ENCODE data around the gene BARX2. TPM values are rescaled to one million over a fixed set of nuclear protein-coding genes. Genes with fewer than 3 reads are reported as not detected.

BARX2 gene
- total RNA-seq, 4 donors from 2014 or later = 11.1 to 31.8 (median 23.2) TPM

DNA sequence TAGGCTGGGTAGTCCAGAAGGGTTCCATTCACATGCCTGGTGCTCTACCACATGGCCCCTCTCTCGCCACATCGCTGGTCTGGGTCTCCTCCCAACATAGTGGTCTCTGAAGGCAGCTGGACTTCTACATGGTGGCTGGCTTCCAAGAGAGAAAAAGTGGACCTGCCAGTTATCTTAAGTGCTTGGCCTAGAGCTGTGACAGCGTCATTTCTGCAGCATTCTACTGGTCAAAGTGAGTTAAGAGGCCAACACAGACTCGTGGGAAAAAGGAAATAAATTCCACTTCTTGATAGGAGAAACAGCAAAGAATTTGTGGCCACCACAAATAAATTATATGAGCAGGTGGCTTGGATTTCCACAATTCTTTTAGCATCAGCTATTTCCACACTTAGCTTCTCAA is 21.0 kb upstream of the BARX2 start:
- WGBS = 78% methylated on average over 4 of the region's 4 CpGs
- H3K27ac ChIP-seq = no peak overlapping the region
- H3K27me3 ChIP-seq = no peaks in the 10 kb centered on the region
- H3K4me3 ChIP-seq = no peak overlapping the region
- H3K36me3 ChIP-seq = no peaks in the 10 kb centered on the region
- H3K9me3 ChIP-seq = peaks cover 5% of the 10 kb centered on the region
- TF ChIP-seq POLR2A (IDR thresholded peaks at IDR 0.05) (no peak), EP300 (IDR thresholded peaks at IDR 0.05) (no peak), POLR2AphosphoS5 (IDR thresholded peaks at IDR 0.05) (no peak)
- TF ChIP-seq, protein P1, sequence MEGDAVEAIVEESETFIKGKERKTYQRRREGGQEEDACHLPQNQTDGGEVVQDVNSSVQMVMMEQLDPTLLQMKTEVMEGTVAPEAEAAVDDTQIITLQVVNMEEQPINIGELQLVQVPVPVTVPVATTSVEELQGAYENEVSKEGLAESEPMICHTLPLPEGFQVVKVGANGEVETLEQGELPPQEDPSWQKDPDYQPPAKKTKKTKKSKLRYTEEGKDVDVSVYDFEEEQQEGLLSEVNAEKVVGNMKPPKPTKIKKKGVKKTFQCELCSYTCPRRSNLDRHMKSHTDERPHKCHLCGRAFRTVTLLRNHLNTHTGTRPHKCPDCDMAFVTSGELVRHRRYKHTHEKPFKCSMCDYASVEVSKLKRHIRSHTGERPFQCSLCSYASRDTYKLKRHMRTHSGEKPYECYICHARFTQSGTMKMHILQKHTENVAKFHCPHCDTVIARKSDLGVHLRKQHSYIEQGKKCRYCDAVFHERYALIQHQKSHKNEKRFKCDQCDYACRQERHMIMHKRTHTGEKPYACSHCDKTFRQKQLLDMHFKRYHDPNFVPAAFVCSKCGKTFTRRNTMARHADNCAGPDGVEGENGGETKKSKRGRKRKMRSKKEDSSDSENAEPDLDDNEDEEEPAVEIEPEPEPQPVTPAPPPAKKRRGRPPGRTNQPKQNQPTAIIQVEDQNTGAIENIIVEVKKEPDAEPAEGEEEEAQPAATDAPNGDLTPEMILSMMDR (IDR thresholded peaks at IDR 0.05) = no peak
- no peak for DNase-seq (ENCODE audit: low spot score in 2 of 2)
- H3K4me1 ChIP-seq = no peaks in the 10 kb centered on the region

DNA sequence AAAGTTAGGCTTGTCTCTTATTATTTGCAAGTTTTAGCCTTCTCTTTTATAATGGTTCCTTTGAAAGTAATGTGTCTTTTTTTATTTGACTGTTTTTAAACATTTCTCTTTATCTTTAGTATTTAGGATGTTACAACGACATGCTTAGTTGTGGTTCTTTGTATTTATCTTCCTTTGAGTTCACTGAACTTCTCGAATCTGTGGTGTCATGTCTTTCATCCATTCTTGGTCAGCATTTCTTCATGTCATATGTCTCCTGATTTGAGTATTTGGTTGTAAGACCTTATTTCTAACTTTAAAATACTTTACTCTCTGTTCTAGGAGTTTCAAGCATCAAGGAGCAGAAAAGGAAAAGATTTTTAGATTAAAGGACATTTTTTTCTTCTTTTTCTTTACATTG is 15.9 kb upstream of the BARX2 start:
- no peak for TF ChIP-seq POLR2AphosphoS5 (IDR thresholded peaks at IDR 0.05)
- TF ChIP-seq, protein P1 (IDR thresholded peaks at IDR 0.05) = no peak
- no peak for TF ChIP-seq EP300 (IDR thresholded peaks at IDR 0.05)
- peaks cover 4% of the 10 kb centered on the region for H3K4me1 ChIP-seq
- peaks cover 12% of the 10 kb centered on the region for H3K9me3 ChIP-seq
- 82% methylated on average over 2 of the region's 2 CpGs for WGBS
- no peak for DNase-seq (ENCODE audit: low spot score in 2 of 2)
- H3K4me3 ChIP-seq = no peak overlapping the region
- no peak overlapping the region for H3K27ac ChIP-seq
- H3K36me3 ChIP-seq = no peaks in the 10 kb centered on the region
- peaks cover 20% of the 10 kb centered on the region for H3K27me3 ChIP-seq

DNA sequence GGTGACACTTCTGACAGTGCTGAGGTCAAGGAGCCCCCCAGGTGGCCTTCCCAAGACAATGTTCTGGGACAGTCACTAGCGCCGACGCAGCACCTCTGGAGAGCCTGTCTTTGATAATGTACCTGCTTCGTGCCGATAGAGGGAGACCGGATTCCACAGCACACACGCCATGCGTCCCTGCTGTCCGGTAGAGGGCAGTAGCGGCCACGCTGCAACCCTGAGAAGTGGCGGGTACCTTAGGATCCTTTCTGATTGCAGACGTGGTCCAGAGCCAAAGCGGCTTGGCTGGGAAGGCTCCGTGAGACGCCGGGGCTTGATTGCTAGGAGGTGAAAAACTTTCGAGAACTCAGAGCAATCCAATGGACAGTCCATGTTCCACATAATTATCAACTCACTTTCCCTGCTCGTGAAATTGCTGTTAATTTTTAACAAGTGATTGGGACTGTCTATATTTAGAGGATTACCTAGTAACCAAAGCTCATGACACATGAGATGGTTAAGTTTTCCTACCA is 11.4 kb upstream of the BARX2 start:
- TF ChIP-seq, protein P1 (IDR thresholded peaks at IDR 0.05) = peak; percentile 77 to 97
- TF ChIP-seq EP300 (IDR thresholded peaks at IDR 0.05) (no peak), POLR2AphosphoS5 (IDR thresholded peaks at IDR 0.05) (no peak)
- WGBS = 5% methylated on average over 15 of the region's 19 CpGs
- peaks cover 38% of the 10 kb centered on the region for H3K27me3 ChIP-seq
- H3K4me3 ChIP-seq = no peak overlapping the region
- DNase-seq (ENCODE audit: low spot score in 2 of 2) = peak in 1 of 2 donors; percentile 85
- H3K9me3 ChIP-seq = peaks cover 12% of the 10 kb centered on the region
- peaks cover 7% of the 10 kb centered on the region for H3K4me1 ChIP-seq
- H3K27ac ChIP-seq = no peak overlapping the region
- no peaks in the 10 kb centered on the region for H3K36me3 ChIP-seq

DNA sequence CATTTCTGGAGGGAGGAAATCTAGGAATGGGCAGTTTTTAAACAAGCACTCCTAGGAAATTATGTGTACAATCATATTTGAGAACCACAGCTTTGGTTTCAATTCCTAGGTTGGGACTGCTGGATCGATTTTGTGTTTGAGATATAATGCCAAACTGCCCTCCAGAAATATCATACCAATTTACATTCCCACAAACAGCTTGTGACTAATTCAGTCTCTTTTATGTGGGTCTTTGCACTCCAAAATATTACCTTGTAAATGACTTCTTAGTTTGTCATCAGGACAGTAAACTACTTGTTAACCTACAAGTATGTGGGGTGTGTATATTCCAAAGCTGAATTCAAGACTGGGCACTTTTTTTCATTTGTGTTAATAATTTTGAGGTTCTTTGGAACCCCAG is 9.8 kb upstream of the BARX2 start:
- 50% methylated on average over 1 of the region's 1 CpG for WGBS
- H3K27me3 ChIP-seq = peaks cover 46% of the 10 kb centered on the region
- TF ChIP-seq EP300 (IDR thresholded peaks at IDR 0.05) (no peak), POLR2A (IDR thresholded peaks at IDR 0.05) (no peak), POLR2AphosphoS5 (IDR thresholded peaks at IDR 0.05) (no peak)
- TF ChIP-seq, protein P1 (IDR thresholded peaks at IDR 0.05) = no peak
- H3K4me3 ChIP-seq = no peak overlapping the region
- no peaks in the 10 kb centered on the region for H3K36me3 ChIP-seq
- no peak for DNase-seq (ENCODE audit: low spot score in 2 of 2)
- no peaks in the 10 kb centered on the region for H3K9me3 ChIP-seq
- H3K27ac ChIP-seq = peak overlapping the region; percentile 48
- peaks cover 9% of the 10 kb centered on the region for H3K4me1 ChIP-seq

DNA sequence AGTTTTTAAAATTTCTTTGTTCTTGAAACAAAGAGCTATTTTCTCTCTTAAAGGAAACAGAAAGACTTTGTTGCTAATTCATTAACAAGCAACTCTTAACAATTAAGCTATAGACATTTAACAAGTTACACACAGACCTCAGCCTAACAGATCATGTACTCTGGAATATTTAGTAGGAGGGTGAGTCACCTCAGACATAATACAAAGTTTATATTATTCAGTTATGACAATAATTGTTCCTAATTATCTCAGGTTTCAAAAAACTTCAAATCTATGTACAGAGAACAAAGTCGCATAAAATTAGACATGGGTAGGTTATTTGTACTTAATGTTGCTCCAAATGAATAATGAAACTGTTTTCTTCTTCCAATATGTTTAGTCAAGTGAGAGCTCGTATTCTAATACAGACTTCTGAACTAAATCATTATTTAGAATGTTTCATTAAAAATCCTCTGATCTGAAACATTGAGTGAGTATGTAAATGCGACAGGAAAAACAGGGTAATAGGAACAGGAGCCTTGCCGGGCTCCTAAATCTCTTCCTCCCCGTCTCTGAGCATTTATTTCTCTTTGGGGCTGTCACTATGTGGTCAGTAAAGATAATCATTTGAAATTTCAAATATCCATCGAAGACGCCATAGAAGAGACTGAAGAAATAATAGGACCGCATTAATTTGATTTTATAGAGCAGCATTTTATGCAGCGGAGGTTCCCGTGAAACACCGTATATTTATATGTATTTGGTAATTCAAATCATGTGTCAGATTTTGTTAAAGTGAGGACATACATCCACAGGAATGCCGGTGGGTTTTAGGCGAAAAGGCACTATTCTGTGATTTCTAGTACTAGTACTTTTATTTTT is 8.7 kb upstream of the BARX2 start:
- Histone ChIP-seq H3K27me3 (peaks cover 52% of the 10 kb centered on the region), H3K4me3 (no peak overlapping the region), H3K27ac (peak overlapping the region; percentile 27), H3K36me3 (no peaks in the 10 kb centered on the region), H3K9me3 (no peaks in the 10 kb centered on the region), H3K4me1 (peaks cover 9% of the 10 kb centered on the region)
- TF ChIP-seq POLR2AphosphoS5 (IDR thresholded peaks at IDR 0.05) (no peak), POLR2A (IDR thresholded peaks at IDR 0.05) (no peak), EP300 (IDR thresholded peaks at IDR 0.05) (no peak)
- TF ChIP-seq, protein P1 (IDR thresholded peaks at IDR 0.05) = no peak
- DNase-seq (ENCODE audit: low spot score in 2 of 2) = no peak
- WGBS = 77% methylated on average over 13 of the region's 13 CpGs
